HCEC 1CT (cell line): ENCODE results near the gene CAMTA1.

Source experiments
- DNase-seq: peaks from one replicate; pipeline ENCODE4 v3.0.0-alpha.2; 2017

CAMTA1 gene

GRCh38 chr1:6941786-6942185 is 156.5 kb downstream of the CAMTA1 start:
- no peak for DNase-seq

GRCh38 chr1:6942990-6943389 is 157.7 kb downstream of the CAMTA1 start:
- no peak for DNase-seq

- DNase-seq: no peak
Measured at GRCh38 chr1:6944434-6944833, 159.2 kb downstream of the CAMTA1 start.

GRCh38 chr1:6947952-6948351 is 162.7 kb downstream of the CAMTA1 start:
- DNase-seq: no peak

- no peak for DNase-seq
Measured at GRCh38 chr1:6948416-6948815, 163.2 kb downstream of the CAMTA1 start.

- DNase-seq: no peak
Measured at GRCh38 chr1:6948861-6949260, 163.6 kb downstream of the CAMTA1 start.

- DNase-seq: no peak
Measured at GRCh38 chr1:6950001-6950765, 164.9 kb downstream of the CAMTA1 start.

GRCh38 chr1:6951536-6951935 is 166.3 kb downstream of the CAMTA1 start:
- DNase-seq: no peak

GRCh38 chr1:6953216-6953615 is 168.0 kb downstream of the CAMTA1 start:
- DNase-seq: no peak

GRCh38 chr1:6953907-6954364 is 168.7 kb downstream of the CAMTA1 start:
- DNase-seq: no peak

- no peak for DNase-seq
Measured at GRCh38 chr1:6954591-6954990, 169.3 kb downstream of the CAMTA1 start.

GRCh38 chr1:6955357-6956094 is 170.3 kb downstream of the CAMTA1 start:
- no peak for DNase-seq

GRCh38 chr1:6956488-6957159 is 171.4 kb downstream of the CAMTA1 start:
- no peak for DNase-seq

- DNase-seq: no peak
Measured at GRCh38 chr1:6957341-6957740, 172.1 kb downstream of the CAMTA1 start.

- no peak for DNase-seq
Measured at GRCh38 chr1:6958407-6959030, 173.3 kb downstream of the CAMTA1 start.

GRCh38 chr1:6959491-6959890 is 174.2 kb downstream of the CAMTA1 start:
- no peak for DNase-seq

GRCh38 chr1:6960291-6960811 is 175.1 kb downstream of the CAMTA1 start:
- no peak for DNase-seq

- DNase-seq: no peak
Measured at GRCh38 chr1:6960860-6961259, 175.6 kb downstream of the CAMTA1 start.

GRCh38 chr1:6961289-6961688 is 176.0 kb downstream of the CAMTA1 start:
- no peak for DNase-seq

GRCh38 chr1:6961905-6962477 is 176.7 kb downstream of the CAMTA1 start:
- no peak for DNase-seq

- DNase-seq: no peak
Measured at GRCh38 chr1:6962478-6962995, 177.3 kb downstream of the CAMTA1 start.
